GM21717 (cell line): ENCODE measurements around the gene IRS1.
"Not testable (repeated sequence)": the region's sequence is repeated elsewhere in the genome, so short reads cannot be mapped to it uniquely, and the experiment has no call there.

ENCODE experiments used
- ATAC-seq: cut with Tn5 transposase; IDR thresholded peaks from one replicate; pipeline ENCODE4 v1.9.1; 2021; ENCODE audit warnings: mild to moderate bottlenecking, moderate library complexity; ENCODE audit not compliant: unreplicated experiment

The IRS1 gene

GRCh38 chr2:226799211-226799975 lies at the start of gene IRS1:
Gene IRS1 (minus strand): TSS chr2:226799820. CDS start chr2:226798738, 1,082 bp downstream.
- peak; percentile 43 for ATAC-seq

- no peak for ATAC-seq
Measured at GRCh38 chr2:226849349-226849748, 49.7 kb upstream of the IRS1 start.

- ATAC-seq: no peak
Measured at GRCh38 chr2:226847511-226847910, 47.9 kb upstream of the IRS1 start.

- no peak for ATAC-seq
Measured at GRCh38 chr2:226847090-226847489, 47.5 kb upstream of the IRS1 start.

GRCh38 chr2:226845386-226846116 lies 45.9 kb upstream of the IRS1 start:
- ATAC-seq: peak; percentile 62

- ATAC-seq: not testable (repeated sequence)
Measured at GRCh38 chr2:226843001-226843400, 43.4 kb upstream of the IRS1 start.

- ATAC-seq: no peak
Measured at GRCh38 chr2:226839951-226840350, 40.3 kb upstream of the IRS1 start.

GRCh38 chr2:226839161-226839560 lies 39.5 kb upstream of the IRS1 start:
- no peak for ATAC-seq

- no peak for ATAC-seq
Measured at GRCh38 chr2:226838722-226839121, 39.1 kb upstream of the IRS1 start.

- no peak for ATAC-seq
Measured at GRCh38 chr2:226837787-226838603, 38.4 kb upstream of the IRS1 start.

- no peak for ATAC-seq
Measured at GRCh38 chr2:226837334-226837733, 37.7 kb upstream of the IRS1 start.

GRCh38 chr2:226836548-226836885 lies 36.9 kb upstream of the IRS1 start:
- peak; percentile 5 for ATAC-seq

- ATAC-seq: peak; percentile 91
Measured at GRCh38 chr2:226835796-226836547, 36.4 kb upstream of the IRS1 start, which contains the start of gene RHBDD1. Gene RHBDD1 (plus strand): TSS chr2:226836054. CDS start chr2:226864694, 28,640 bp downstream.

GRCh38 chr2:226835420-226835795 lies 35.8 kb upstream of the IRS1 start:
- peak; percentile 20 for ATAC-seq

GRCh38 chr2:226834880-226835279 lies 35.3 kb upstream of the IRS1 start:
- ATAC-seq: not testable (repeated sequence)

- no peak for ATAC-seq
Measured at GRCh38 chr2:226832061-226832460, 32.4 kb upstream of the IRS1 start.

GRCh38 chr2:226831266-226831665 lies 31.6 kb upstream of the IRS1 start:
- ATAC-seq: no peak

- no peak for ATAC-seq
Measured at GRCh38 chr2:226829721-226830631, 30.4 kb upstream of the IRS1 start.

- ATAC-seq: no peak
Measured at GRCh38 chr2:226828191-226828590, 28.6 kb upstream of the IRS1 start.

GRCh38 chr2:226825056-226825455 lies 25.4 kb upstream of the IRS1 start:
- ATAC-seq: no peak
